ENCODE results near the gene CD79B.

- TF ChIP-seq REST (IDR thresholded peaks at IDR 0.05; ENCODE audit: borderline replicate concordance) (no peak), EP300 (conservative IDR thresholded peaks at IDR 0.05; ENCODE audit: poor library complexity, severe bottlenecking) (no peak), TAF1 (IDR thresholded peaks at IDR 0.05; ENCODE audit: low read depth) (no peak), SMC3 (conservative IDR thresholded peaks at IDR 0.05; ENCODE audit: poor library complexity) (no peak), CTCF (IDR thresholded peaks at IDR 0.05; ENCODE audit: poor library complexity, severe bottlenecking) (no peak), EZH2 (IDR thresholded peaks at IDR 0.05; ENCODE audit: borderline replicate concordance, insufficient read depth, low read length, poor library complexity, severe bottlenecking) (no peak)
These were observed 24.3 kb upstream of the CD79B start for GRCh38 chr17:63956296-63956920.

Data from neural cell (in vitro differentiated cells).